ENCODE data around the gene NOPCHAP1. TPM values are rescaled to one million over a fixed set of nuclear protein-coding genes. Genes with fewer than 3 reads are reported as not detected.
"Not testable (repeated sequence)": the region's sequence is repeated elsewhere in the genome, so short reads cannot be mapped to it uniquely, and the experiment has no call there.

The NOPCHAP1 gene
- total and polyA plus RNA-seq, 2 of the 8 experiments (the other 6 are each of a cell fraction or from before 2014, with no cell fraction given): 14.9 to 39.5 TPM

GRCh38 chr12:104942075-104942474 is 44.0 kb upstream of the NOPCHAP1 start (continued):
- no peak for TF ChIP-seq NANOG (IDR thresholded peaks at IDR 0.05; ENCODE audit: insufficient read depth, low read depth, low read length, poor library complexity, severe bottlenecking)
- TF ChIP-seq CHD2 (IDR thresholded peaks at IDR 0.05; ENCODE audit: low read length): no peak
- TF ChIP-seq BACH1 (IDR thresholded peaks at IDR 0.05; ENCODE audit: low read length): no peak

GRCh38 chr12:104943401-104943800 is 42.7 kb upstream of the NOPCHAP1 start:
- H3K4ac ChIP-seq (replicated peaks; ENCODE audit: insufficient read length, low read depth, low read length); H3K36me3 ChIP-seq (ENCODE audit: control insufficient read depth in 2 of 4, insufficient read depth in 4 of 4, low read length in 3 of 4); H3K27me3 ChIP-seq (replicated peaks in 1 of 4; ENCODE audit: control insufficient read depth in 3 of 4, extremely low read depth in 1 of 4, insufficient read depth in 3 of 4, low read length in 3 of 4); H3K27ac ChIP-seq (ENCODE audit: low read depth, low read length); H2AFZ ChIP-seq (ENCODE audit: low read length); POLR2A ChIA-PET (ENCODE audit: partially characterized antibody); H2BK120ac ChIP-seq (replicated peaks; ENCODE audit: low read depth, low read length); H2BK20ac ChIP-seq (ENCODE audit: low read length); DNase-seq (ENCODE audit: low read depth in 1 of 2, low spot score in 2 of 2); H3K9ac ChIP-seq (replicated peaks in 1 of 4; ENCODE audit: extremely low read depth in 1 of 4, low read depth in 3 of 4, low read length in 3 of 4); H2BK5ac ChIP-seq (ENCODE audit: low read depth, low read length); H4K20me1 ChIP-seq (replicated peaks in 1 of 2; ENCODE audit: control insufficient read depth in 1 of 2, insufficient read depth in 2 of 2, low read length in 2 of 2); H4K8ac ChIP-seq (ENCODE audit: extremely low read depth, insufficient read depth, low read length); H4K91ac ChIP-seq (replicated peaks; ENCODE audit: insufficient read length, low read length); H3K4me2 ChIP-seq (ENCODE audit: insufficient read depth in 1 of 2, low read depth in 2 of 2, low read length in 2 of 2); H3K79me2 ChIP-seq (ENCODE audit: control insufficient read depth in 1 of 2, insufficient read depth in 2 of 2, low read length in 2 of 2); H3K79me1 ChIP-seq (ENCODE audit: low read depth, low read length); H3K4me1 ChIP-seq (replicated peaks in 1 of 4; ENCODE audit: control insufficient read depth in 3 of 4, insufficient read depth in 4 of 4, low read length in 3 of 4); H3K4me3 ChIP-seq (ENCODE audit: extremely low read depth in 1 of 4, insufficient read depth in 2 of 4, low read depth in 3 of 4, low read length in 4 of 4); H2BK15ac ChIP-seq (ENCODE audit: low read length); H3K56ac ChIP-seq (replicated peaks; ENCODE audit: insufficient read length, low read depth, low read length); FAIRE-seq; H3K18ac ChIP-seq (ENCODE audit: extremely low read depth, low read length); H3K14ac ChIP-seq (ENCODE audit: insufficient read length); H3K9me3 ChIP-seq (ENCODE audit: insufficient read depth in 2 of 2, low read depth in 1 of 2, low read length in 1 of 2); H2BK12ac ChIP-seq (ENCODE audit: low read depth, low read length); H3K23ac ChIP-seq (ENCODE audit: insufficient read length); H3K23me2 ChIP-seq (ENCODE audit: low read depth, low read length); H4K5ac ChIP-seq (ENCODE audit: insufficient read length, low read depth, low read length); H2AK5ac ChIP-seq (ENCODE audit: low read depth, low read length): not testable (repeated sequence)
- 91% methylated on average over 8 of the region's 8 CpGs; no CpG with 5 or more reads in 1 of the 2 experiments for WGBS, 2 experiments (ENCODE audit: extremely low coverage in 1 of 2, insufficient coverage in 1 of 2, insufficient read length in 1 of 2, insufficient replicate concordance in 2 of 2, low coverage in 1 of 2, low lambda C conversion rate in 2 of 2, missing lambda C conversion rate in 1 of 2)
- CTCF ChIA-PET (ENCODE audit: partially characterized antibody): interaction anchor here (1.2 kb wide), 1 partner anchor 47 kb away, joined by 3 read pairs; no protein-coding TSS in a partner anchor
